Measurements from ENCODE around the gene GGA1. TPM values are rescaled to one million over a fixed set of nuclear protein-coding genes. Genes with fewer than 3 reads are reported as not detected.
A peak's percentile ranks its signal among the peaks of the same experiment; 100 is the strongest.

GGA1 gene
- total and polyA plus RNA-seq, 9 of the 15 experiments (the other 6 are each of a cell fraction or from before 2014, with no cell fraction given) = 1.5 to 69.5 (median 31.6) TPM

DNA sequence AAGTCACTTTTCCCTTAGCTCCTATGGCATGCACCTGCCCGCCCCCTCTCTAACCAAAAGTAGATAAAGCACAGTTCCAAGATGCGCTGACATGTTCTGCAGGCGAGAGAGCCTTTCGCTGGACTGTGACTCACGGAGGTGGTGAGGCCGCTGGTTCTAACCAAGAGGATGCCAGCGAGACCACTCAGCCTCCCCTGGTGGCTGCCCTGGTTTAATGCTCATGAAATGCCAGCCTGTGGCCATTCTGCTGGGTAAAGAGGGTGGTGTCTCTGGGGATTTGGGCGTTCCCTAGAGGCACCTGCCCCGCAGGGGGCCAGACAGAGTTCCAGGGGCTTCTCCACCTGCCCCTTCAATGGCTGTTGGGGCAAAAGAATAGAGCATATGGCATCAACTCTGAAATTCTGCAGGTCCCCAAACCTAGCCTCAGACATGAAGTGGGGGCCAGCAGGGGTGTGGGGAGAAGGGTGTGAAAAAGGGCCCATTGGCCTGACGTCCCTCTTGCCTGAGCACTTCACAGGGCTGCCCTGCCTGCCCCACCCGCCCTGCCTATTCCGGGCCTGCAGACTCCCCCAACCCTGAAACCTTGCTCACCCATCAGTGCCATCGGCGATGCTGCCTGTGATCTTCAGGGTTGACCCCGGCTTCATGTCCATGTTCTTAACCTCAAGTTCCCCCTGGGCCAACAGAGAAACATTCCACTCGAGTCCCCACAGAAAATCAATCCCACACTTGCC is 37.2 kb upstream of the GGA1 start:
- H3K4me1 ChIP-seq (replicated peaks in 1 of 2; ENCODE audit: control insufficient read depth in 2 of 2, insufficient read depth in 2 of 2, low read length in 2 of 2) = peaks cover 7 to 31% of the 10 kb centered on the region in 2 experiments; a peak in 4 of 5 replicates
- ATAC-seq (no peak; the same call in 2 of the 3 replicates), FAIRE-seq (no peak), DNase-seq (ENCODE audit: extremely low read depth in 1 of 4, low spot score in 3 of 4) (no peak)
- WGBS (ENCODE audit: insufficient coverage, low coverage, missing lambda C conversion rate) = 23% methylated on average over 11 of the region's 16 CpGs
- no peak overlapping the region for H3K9ac ChIP-seq (ENCODE audit: insufficient read depth in 1 of 2, low read depth in 2 of 2, low read length in 2 of 2)
- TF ChIP-seq POLR2G (IDR thresholded peaks at IDR 0.05; ENCODE audit: low read depth, low read length) = peak; percentile 66
- no peak for TF ChIP-seq SREBF1 (IDR thresholded peaks at IDR 0.05; ENCODE audit: borderline replicate concordance, low read depth, low read length)
- peaks cover 40% of the 10 kb centered on the region for H4K20me1 ChIP-seq (replicated peaks; ENCODE audit: control insufficient read depth, insufficient read depth, low read length)
- no peak overlapping the region for H2AFZ ChIP-seq (ENCODE audit: low read depth, low read length)
- intact Hi-C loops (cut with micrococcal nuclease) = no loop called here
- peaks cover 21% of the 10 kb centered on the region; the same call in 2 of the 3 replicates for H3K36me3 ChIP-seq (ENCODE audit: control insufficient read depth, insufficient read depth, low read length)
- ChIA-PET CTCF (ENCODE audit: low intra/inter-chr PET ratio) (no interaction called here), POLR2A (interaction anchor here (0.5 to 2.1 kb wide), 7 partner anchors 9 to 228 kb away, joined by 3 to 16 read pairs (median 5); partner anchors contain the start of gene LGALS2)
- H3K9me3 ChIP-seq (replicated peaks; ENCODE audit: control insufficient read depth, insufficient read depth, low read depth, low read length) = no peaks in the 10 kb centered on the region
- in situ Hi-C loops (cut with MboI) = no loop called here
- H3K9me1 ChIP-seq (ENCODE audit: control insufficient read depth, insufficient read depth, low read length) = peaks cover 5% of the 10 kb centered on the region
- H3K27ac ChIP-seq (ENCODE audit: extremely low read depth, low read depth, low read length) = no peak overlapping the region
- no peak overlapping the region for H3K4me2 ChIP-seq (ENCODE audit: insufficient read depth, low read length)
- no peaks in the 10 kb centered on the region for H3K27me3 ChIP-seq (ENCODE audit: control insufficient read depth in 2 of 2, insufficient read depth in 2 of 2, low read length in 2 of 2)
- no TSS peak for BruUV-seq (replicated peaks)
- H3K4me3 ChIP-seq = no peak overlapping the region
- peaks cover 12% of the 10 kb centered on the region for H3K79me2 ChIP-seq (ENCODE audit: control insufficient read depth, insufficient read depth, low read length)

DNA sequence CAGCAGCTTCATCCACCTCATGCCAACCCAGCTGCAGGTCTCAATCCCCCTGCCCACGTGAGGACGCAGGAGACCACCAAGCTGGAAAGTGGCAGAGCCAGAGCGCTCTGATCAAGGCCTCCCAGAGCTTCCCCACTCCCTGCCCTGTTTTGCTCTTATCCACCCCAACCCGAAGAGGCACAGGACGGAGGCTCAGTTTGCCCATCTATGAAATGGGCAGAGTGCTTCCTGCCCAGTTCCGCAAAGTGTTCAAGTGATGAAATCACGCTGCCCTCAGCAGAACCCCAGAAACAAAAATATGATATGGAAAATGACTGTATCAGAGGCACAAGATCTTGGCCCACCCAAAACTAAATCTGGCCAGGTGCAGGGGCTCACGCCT is 36.7 kb upstream of the GGA1 start:
- no peak overlapping the region for H2AFZ ChIP-seq (ENCODE audit: low read depth, low read length)
- WGBS (ENCODE audit: insufficient coverage, low coverage, missing lambda C conversion rate) = 54% methylated on average over 8 of the region's 8 CpGs
- ATAC-seq = no peak
- H3K36me3 ChIP-seq (ENCODE audit: control insufficient read depth, insufficient read depth, low read length) = peaks cover 15% of the 10 kb centered on the region; the same call in 2 of the 3 replicates
- DNase-seq (ENCODE audit: extremely low read depth in 1 of 4, low spot score in 3 of 4) = no peak
- H3K9ac ChIP-seq (ENCODE audit: insufficient read depth in 1 of 2, low read depth in 2 of 2, low read length in 2 of 2) = no peak overlapping the region
- BruUV-seq (replicated peaks) = no TSS peak
- no peak overlapping the region for H3K4me3 ChIP-seq
- H3K9me1 ChIP-seq (ENCODE audit: control insufficient read depth, insufficient read depth, low read length) = peaks cover under 1% of the 10 kb centered on the region
- no peaks in the 10 kb centered on the region for H3K9me3 ChIP-seq (replicated peaks; ENCODE audit: control insufficient read depth, insufficient read depth, low read depth, low read length)
- H3K27me3 ChIP-seq (ENCODE audit: control insufficient read depth in 2 of 2, insufficient read depth in 2 of 2, low read length in 2 of 2) = no peaks in the 10 kb centered on the region
- peaks cover 7 to 30% of the 10 kb centered on the region in 2 experiments; a peak in 4 of 5 replicates for H3K4me1 ChIP-seq (replicated peaks in 1 of 2; ENCODE audit: control insufficient read depth in 2 of 2, insufficient read depth in 2 of 2, low read length in 2 of 2)
- peaks cover 6% of the 10 kb centered on the region for H3K79me2 ChIP-seq (ENCODE audit: control insufficient read depth, insufficient read depth, low read length)
- FAIRE-seq = no peak
- intact Hi-C loops (cut with micrococcal nuclease) (no loop called here), in situ Hi-C loops (cut with MboI) (no loop called here)
- POLR2A ChIA-PET = no interaction called here
- peaks cover 35% of the 10 kb centered on the region for H4K20me1 ChIP-seq (replicated peaks; ENCODE audit: control insufficient read depth, insufficient read depth, low read length)
- CTCF ChIA-PET (ENCODE audit: low intra/inter-chr PET ratio) = no interaction called here
- no peak overlapping the region for H3K27ac ChIP-seq (ENCODE audit: extremely low read depth, low read depth, low read length)
- H3K4me2 ChIP-seq (ENCODE audit: insufficient read depth, low read length) = no peak overlapping the region
- TF ChIP-seq BACH1 (tag; IDR thresholded peaks at IDR 0.05) (no peak), POLR2G (IDR thresholded peaks at IDR 0.05; ENCODE audit: low read depth, low read length) (peak; percentile 43), CBX1 (IDR thresholded peaks at IDR 0.05; ENCODE audit: low read depth) (peak; percentile 61; the same call in 1 of the 2 replicates), TEAD2 (tag; IDR thresholded peaks at IDR 0.05) (no peak), KDM1A (IDR thresholded peaks at IDR 0.05) (peak; percentile 41 to 42; a peak in 2 of 4 replicates), BCOR (IDR thresholded peaks at IDR 0.05) (peak; percentile 80), SMARCA5 (IDR thresholded peaks at IDR 0.05) (0 out of 2 replicates have a peak, but pooled peaks have one; percentile 27), RBM25 (IDR thresholded peaks at IDR 0.05; ENCODE audit: low read depth, low read length, severe bottlenecking) (peak; percentile 51), ADNP (tag; IDR thresholded peaks at IDR 0.05) (0 out of 2 replicates have a peak, but pooled peaks have one; percentile 22)

Measured in K562 (cell line).